Measurements from ENCODE around the gene DISC1.

GRCh38 chr1:231639819-231640218 is 13.2 kb downstream of the DISC1 start:
- TF ChIP-seq SP140L (CRISPR knock-in tag; IDR thresholded peaks at IDR 0.05; ENCODE audit: borderline replicate concordance) (no peak), KDM1A (CRISPR knock-in tag; IDR thresholded peaks at IDR 0.05) (no peak), ATF3 (CRISPR knock-in tag; IDR thresholded peaks at IDR 0.05) (no peak), ARID2 (CRISPR knock-in tag; IDR thresholded peaks at IDR 0.05; ENCODE audit: borderline replicate concordance) (no peak), ONECUT2 (CRISPR knock-in tag; IDR thresholded peaks at IDR 0.05) (no peak), PAX8 (CRISPR knock-in tag; IDR thresholded peaks at IDR 0.05; ENCODE audit: borderline replicate concordance) (no peak), POLR2AphosphoS5 (IDR thresholded peaks at IDR 0.05; ENCODE audit: low read depth, low read length) (no peak)
